Stimulated activated CD8-positive, alpha-beta memory T cell treated with anti-CD3 and anti-CD28 coated beads, Interleukin-7, amount 100 ng/mL, for 1 hour (primary cell): ENCODE results near the gene DCDC2C.

ENCODE experiments used
- DNase-seq, 2 donors: peaks; one replicate each; pipeline ENCODE4 v3.0.0-alpha.2; 2020; ENCODE audit warnings: low read depth in 2 of 2

Gene DCDC2C

DNA sequence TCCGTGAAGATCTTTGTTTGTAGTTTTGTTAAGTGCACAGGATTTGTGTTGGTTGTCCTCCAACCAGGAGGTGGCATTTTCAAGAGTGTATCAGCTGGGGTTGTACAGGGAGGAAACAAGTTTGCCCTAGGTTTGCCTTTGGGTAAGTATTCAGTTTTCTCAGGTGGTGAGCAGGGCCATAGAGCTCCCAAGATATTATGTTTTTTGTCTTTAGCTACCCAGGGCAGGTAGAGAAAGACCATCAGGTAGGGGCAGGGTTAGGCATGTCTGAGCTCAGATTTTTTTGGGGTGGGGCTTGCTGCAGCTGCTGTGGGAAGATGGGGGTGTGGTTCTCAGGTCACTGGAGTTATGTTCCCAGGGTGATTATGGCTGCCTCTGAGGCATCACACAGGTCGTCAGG is 191.6 kb downstream of the DCDC2C start:
- DNase-seq = no peak
